ENCODE data around the gene PHYHIPL.

- TF ChIP-seq CTCF (conservative IDR thresholded peaks at IDR 0.05 in 1 of 2, IDR thresholded peaks at IDR 0.05 in 1 of 2; ENCODE audit: low read depth in 1 of 2, low read length in 2 of 2): no peak
- no peak for TF ChIP-seq EZH2 (IDR thresholded peaks at IDR 0.05; ENCODE audit: low read length, missing control alignments)
Measured at GRCh38 chr10:59270492-59270891, 94.0 kb downstream of the PHYHIPL start.

Measured in fibroblast of lung (primary cell).